ENCODE results near the gene ZNF227.

DNA sequence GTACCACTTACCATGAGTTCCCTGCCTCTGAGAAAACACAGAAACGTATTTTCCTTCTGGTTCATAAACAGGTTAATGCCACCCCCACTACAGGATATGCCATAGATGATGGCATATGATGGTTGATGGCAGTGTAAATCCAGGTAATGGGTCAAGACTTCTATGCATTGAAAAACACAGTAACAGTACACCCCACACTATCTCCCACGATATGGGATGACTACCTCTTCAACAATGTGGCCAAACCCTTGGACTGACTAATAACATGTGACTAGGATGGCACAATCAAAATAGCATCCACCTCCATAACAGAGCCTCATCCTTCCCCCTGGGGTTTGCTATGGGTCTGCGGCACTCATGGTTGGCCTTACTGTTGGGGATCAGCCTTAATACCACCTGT, 70.5 kb downstream of the ZNF227 start:
- TF ChIP-seq POLR2A (IDR thresholded peaks at IDR 0.05; ENCODE audit: low read length), result no peak
- no peak for TF ChIP-seq GATA1 (IDR thresholded peaks at IDR 0.05; ENCODE audit: low read depth, low read length)
